CD4-positive, alpha-beta T cell (primary cell): Measurements from ENCODE around the gene ABCC4. TPM values are rescaled to one million over a fixed set of nuclear protein-coding genes. Genes with fewer than 3 reads are reported as not detected.
"Not testable (repeated sequence)": the region's sequence is repeated elsewhere in the genome, so short reads cannot be mapped to it uniquely, and the experiment has no call there.

Experiments used
- ATAC-seq: fragments of 200-7000 bp; cut with Tn5 transposase; one replicate; pipeline ENCODE4 v1.10.0; 2022; ENCODE audit warnings: mild to moderate bottlenecking; ENCODE audit not compliant: poor library complexity
- CTCF ChIA-PET: fragments of 350-600 bp; sonication (Branson Sonifier 250); formaldehyde crosslinking; loops from one replicate; lab custom pipeline; 2021; ENCODE audit warnings: antibody characterized with exemption, inconsistent platforms; lab: Charles Lee
- POLR2A ChIA-PET: fragments of 350-600 bp; sonication (Branson Sonifier 250); formaldehyde crosslinking; loops from one replicate; lab custom pipeline; 2021; ENCODE audit warnings: antibody characterized with exemption, inconsistent platforms; lab: Charles Lee
- DNase-seq, 14 experiments: peaks; one replicate each; pipeline ENCODE4 v3.0.0-alpha.2; 2013 to 2020; ENCODE audit warnings: mixed read lengths in 2 of 14
- H3K27ac ChIP-seq, 2 donors: one replicate each; pipeline versions ENCODE4 v1.5.1 to v1.7.0; 2013; ENCODE audit warnings: low read length in 2 of 2, low read depth in 1 of 2, mild to moderate bottlenecking in 1 of 2
- H3K27me3 ChIP-seq, 2 experiments: 1 replicate in 1 of 2; 2 replicates in 1 of 2; pipeline versions ENCODE4 v1.6.1 to v1.7.0; 2013; ENCODE audit warnings: low read length in 2 of 2, control low read depth in 1 of 2, mild to moderate bottlenecking in 1 of 2, moderate library complexity in 1 of 2; ENCODE audit not compliant: insufficient read depth in 2 of 2, control insufficient read depth in 1 of 2
- H3K36me3 ChIP-seq: one replicate; pipeline ENCODE4 v1.6.1; 2013; ENCODE audit warnings: low read length, control low read depth; ENCODE audit not compliant: insufficient read depth
- H3K4me1 ChIP-seq: one replicate; pipeline ENCODE4 v1.6.1; 2013; ENCODE audit warnings: low read length, control low read depth; ENCODE audit not compliant: insufficient read depth
- H3K4me3 ChIP-seq: one replicate; pipeline ENCODE4 v1.5.1; 2013; ENCODE audit warnings: mild to moderate bottlenecking, low read length, moderate library complexity
- H3K9me3 ChIP-seq, 2 experiments: 1 replicate in 1 of 2; 2 replicates in 1 of 2; pipeline versions ENCODE4 v1.6.1 to v1.7.0; 2013; ENCODE audit warnings: low read length in 2 of 2, mild to moderate bottlenecking in 2 of 2, control low read depth in 1 of 2, moderate library complexity in 1 of 2; ENCODE audit not compliant: control insufficient read depth in 1 of 2, insufficient read depth in 1 of 2
- H3K27ac Mint-ChIP-seq: one replicate; pipeline ENCODE4 v1.8.0; 2020; ENCODE audit warnings: mixed read lengths
- H3K27me3 Mint-ChIP-seq: one replicate; pipeline ENCODE4 v1.8.0; 2021; ENCODE audit warnings: mixed read lengths
- H3K36me3 Mint-ChIP-seq: one replicate; pipeline ENCODE4 v1.8.0; 2021; ENCODE audit warnings: low read depth, mixed read lengths
- H3K4me1 Mint-ChIP-seq: one replicate; pipeline ENCODE4 v1.8.0; 2021; ENCODE audit warnings: low read depth, mixed read lengths
- H3K4me3 Mint-ChIP-seq: one replicate; pipeline ENCODE4 v1.8.0; 2020; ENCODE audit warnings: mild to moderate bottlenecking, mixed read lengths
- H3K9me3 Mint-ChIP-seq: one replicate; pipeline ENCODE4 v1.8.0; 2020; ENCODE audit warnings: mixed read lengths
- intact Hi-C, 2 experiments: fragments of 100-400 bp; cut with DNase I in 1 of 2; cut with micrococcal nuclease in 1 of 2; formaldehyde crosslinking; loops; one replicate each; pipeline versions ENCODE4 v1.15.1 to v1.9.0; 2023 to 2025; cut with DNase I, micrococcal nuclease
- total RNA-seq, 174 experiments: library from RNA in 2 of 174; stranded (reverse) in 2 of 174; gene quantifications; one replicate each; pipeline ENCODE4 v1.2.3 and lab custom pipeline; 2021 to 2026
- TF ChIP-seq, protein P1 (sequence below): fragments of 200-600 bp; IDR thresholded peaks from one replicate; pipeline ENCODE4 v1.8.0; 2022; ENCODE audit warnings: antibody characterized with exemption, mild to moderate bottlenecking

The ABCC4 gene
- total RNA-seq, 2 experiments from 2014 or later = 4.0 to 4.4 TPM

DNA sequence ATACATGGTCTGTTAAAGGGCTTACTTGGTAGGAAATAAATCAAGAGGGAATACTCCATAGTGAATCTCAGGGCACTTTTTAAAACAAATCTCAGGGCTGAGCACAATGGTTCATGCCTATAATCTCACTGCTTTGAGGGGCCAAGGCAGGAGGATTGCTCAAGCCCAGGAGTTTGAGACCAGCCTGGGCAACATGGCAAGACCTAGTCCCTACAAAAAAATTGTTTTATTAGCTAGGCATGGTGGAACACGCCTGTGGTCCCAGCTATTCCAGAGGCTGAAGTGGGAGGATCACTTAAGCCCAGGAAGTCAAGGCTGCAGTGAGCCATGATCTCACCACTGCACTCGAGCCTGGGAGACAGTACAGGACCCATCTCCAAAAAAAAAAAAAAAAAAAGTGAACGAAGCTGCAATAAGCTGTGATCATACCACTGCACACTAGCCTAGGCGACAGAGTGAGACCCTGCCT lies 25.2 kb downstream of the ABCC4 start:
- TF ChIP-seq, protein P1, sequence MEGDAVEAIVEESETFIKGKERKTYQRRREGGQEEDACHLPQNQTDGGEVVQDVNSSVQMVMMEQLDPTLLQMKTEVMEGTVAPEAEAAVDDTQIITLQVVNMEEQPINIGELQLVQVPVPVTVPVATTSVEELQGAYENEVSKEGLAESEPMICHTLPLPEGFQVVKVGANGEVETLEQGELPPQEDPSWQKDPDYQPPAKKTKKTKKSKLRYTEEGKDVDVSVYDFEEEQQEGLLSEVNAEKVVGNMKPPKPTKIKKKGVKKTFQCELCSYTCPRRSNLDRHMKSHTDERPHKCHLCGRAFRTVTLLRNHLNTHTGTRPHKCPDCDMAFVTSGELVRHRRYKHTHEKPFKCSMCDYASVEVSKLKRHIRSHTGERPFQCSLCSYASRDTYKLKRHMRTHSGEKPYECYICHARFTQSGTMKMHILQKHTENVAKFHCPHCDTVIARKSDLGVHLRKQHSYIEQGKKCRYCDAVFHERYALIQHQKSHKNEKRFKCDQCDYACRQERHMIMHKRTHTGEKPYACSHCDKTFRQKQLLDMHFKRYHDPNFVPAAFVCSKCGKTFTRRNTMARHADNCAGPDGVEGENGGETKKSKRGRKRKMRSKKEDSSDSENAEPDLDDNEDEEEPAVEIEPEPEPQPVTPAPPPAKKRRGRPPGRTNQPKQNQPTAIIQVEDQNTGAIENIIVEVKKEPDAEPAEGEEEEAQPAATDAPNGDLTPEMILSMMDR = no peak
- ChIA-PET POLR2A (interaction anchor here (0.5 kb wide), 1 partner anchor 20 kb away, joined by 3 read pairs; no protein-coding TSS in a partner anchor), CTCF (no interaction called here)
- Histone ChIP-seq H3K36me3 (no peaks in the 10 kb centered on the region), H3K4me3 (no peak overlapping the region), H3K9me3 (no peaks in the 10 kb centered on the region), H3K27me3 (no peaks in the 10 kb centered on the region), H3K4me1 (no peaks in the 10 kb centered on the region), H3K27ac (no peak overlapping the region)
- Mint-ChIP-seq H3K27me3 (no peaks in the 10 kb centered on the region), H3K4me3 (no peak overlapping the region), H3K36me3 (peaks cover 6% of the 10 kb centered on the region), H3K9me3 (no peaks in the 10 kb centered on the region), H3K27ac (no peak overlapping the region), H3K4me1 (peaks cover 4% of the 10 kb centered on the region)
- DNase-seq = no peak
- intact Hi-C loops = no loop called here
- no peak for ATAC-seq

- ChIA-PET CTCF (no interaction called here), POLR2A (no interaction called here)
- Histone ChIP-seq H3K4me1 (no peaks in the 10 kb centered on the region), H3K9me3 (no peaks in the 10 kb centered on the region), H3K27me3 (no peaks in the 10 kb centered on the region), H3K27ac (no peak overlapping the region), H3K36me3 (no peaks in the 10 kb centered on the region), H3K4me3 (no peak overlapping the region)
- TF ChIP-seq, protein P1 = no peak
- no peak overlapping the region for H3K4me3 Mint-ChIP-seq
- peaks cover 4% of the 10 kb centered on the region for H3K4me1 Mint-ChIP-seq
- H3K9me3 Mint-ChIP-seq = no peaks in the 10 kb centered on the region
- no peaks in the 10 kb centered on the region for H3K27me3 Mint-ChIP-seq
- ATAC-seq (no peak), DNase-seq (no peak)
- H3K36me3 Mint-ChIP-seq = peaks cover 6% of the 10 kb centered on the region
- intact Hi-C loops = no loop called here
- H3K27ac Mint-ChIP-seq = no peak overlapping the region
Measured at GRCh38 chr13:95275322-95276036, 25.8 kb downstream of the ABCC4 start.

- H3K27ac Mint-ChIP-seq = not testable (repeated sequence)
Measured at GRCh38 chr13:95273592-95274132, 27.6 kb downstream of the ABCC4 start.

GRCh38 chr13:95272076-95272475 lies 29.2 kb downstream of the ABCC4 start:
- CTCF ChIA-PET, H3K27ac Mint-ChIP-seq, H3K27me3 ChIP-seq, POLR2A ChIA-PET, H3K27ac ChIP-seq, H3K27me3 Mint-ChIP-seq, intact Hi-C loops, ATAC-seq, H3K36me3 ChIP-seq, H3K9me3 ChIP-seq, H3K4me1 ChIP-seq, H3K4me3 ChIP-seq, H3K9me3 Mint-ChIP-seq, DNase-seq, H3K4me3 Mint-ChIP-seq: not testable (repeated sequence)
- Mint-ChIP-seq H3K4me1 (peaks cover 11% of the 10 kb centered on the region), H3K36me3 (peaks cover 27% of the 10 kb centered on the region)

More at GRCh38 chr13:95273592-95274132, 27.6 kb downstream of the ABCC4 start:
- H3K36me3 ChIP-seq, CTCF ChIA-PET, H3K9me3 ChIP-seq, H3K4me1 ChIP-seq, H3K4me3 Mint-ChIP-seq, H3K27me3 ChIP-seq, H3K4me3 ChIP-seq, DNase-seq, POLR2A ChIA-PET, H3K27me3 Mint-ChIP-seq, ATAC-seq, intact Hi-C loops, H3K9me3 Mint-ChIP-seq, H3K27ac ChIP-seq: not testable (repeated sequence)
- peaks cover 11% of the 10 kb centered on the region for H3K4me1 Mint-ChIP-seq
- H3K36me3 Mint-ChIP-seq = peaks cover 11% of the 10 kb centered on the region
